Subcutaneous adipose tissue (tissue), 4 donors: Measurements from ENCODE around the gene NLGN1. TPM values are rescaled to one million over a fixed set of nuclear protein-coding genes. Genes with fewer than 3 reads are reported as not detected.

Experiments used
- total RNA-seq, 4 donors: library from RNA; depleted of rRNA; stranded (reverse); fragments of >200 nt; gene quantifications; one replicate each; pipeline ENCODE4 v1.1.0, GENCODE V29; 2016
- TF ChIP-seq, protein P1 (sequence below): fragments of 450-650 bp; IDR thresholded peaks from one replicate; pipeline ENCODE4 v1.5.1; 2016; ENCODE audit warnings: low read depth, mild to moderate bottlenecking, control low read depth, antibody characterized with exemption, moderate library complexity

NLGN1 gene
- total RNA-seq, 4 donors from 2014 or later: 5.1 to 16.5 (median 7.9) TPM

DNA sequence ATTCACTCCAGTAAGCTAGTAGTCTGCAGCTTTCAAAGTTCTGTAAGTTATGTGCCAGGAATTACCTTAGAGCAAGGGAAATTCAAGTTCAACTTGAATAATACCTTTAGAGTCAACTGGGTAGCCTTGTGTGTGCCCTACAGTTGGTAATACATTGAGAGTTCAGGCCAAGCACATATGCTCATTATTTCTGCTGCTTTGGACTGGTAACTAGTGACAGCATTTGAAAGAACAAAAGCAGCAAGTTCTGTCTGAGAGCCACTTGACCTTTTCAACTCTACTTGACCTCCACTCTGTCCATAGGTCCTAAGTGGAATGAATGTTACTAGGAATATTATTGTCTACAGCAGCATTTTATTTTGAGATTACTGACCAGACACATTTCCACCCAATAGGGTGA, 723.5 kb downstream of the NLGN1 start:
- TF ChIP-seq, protein P1, sequence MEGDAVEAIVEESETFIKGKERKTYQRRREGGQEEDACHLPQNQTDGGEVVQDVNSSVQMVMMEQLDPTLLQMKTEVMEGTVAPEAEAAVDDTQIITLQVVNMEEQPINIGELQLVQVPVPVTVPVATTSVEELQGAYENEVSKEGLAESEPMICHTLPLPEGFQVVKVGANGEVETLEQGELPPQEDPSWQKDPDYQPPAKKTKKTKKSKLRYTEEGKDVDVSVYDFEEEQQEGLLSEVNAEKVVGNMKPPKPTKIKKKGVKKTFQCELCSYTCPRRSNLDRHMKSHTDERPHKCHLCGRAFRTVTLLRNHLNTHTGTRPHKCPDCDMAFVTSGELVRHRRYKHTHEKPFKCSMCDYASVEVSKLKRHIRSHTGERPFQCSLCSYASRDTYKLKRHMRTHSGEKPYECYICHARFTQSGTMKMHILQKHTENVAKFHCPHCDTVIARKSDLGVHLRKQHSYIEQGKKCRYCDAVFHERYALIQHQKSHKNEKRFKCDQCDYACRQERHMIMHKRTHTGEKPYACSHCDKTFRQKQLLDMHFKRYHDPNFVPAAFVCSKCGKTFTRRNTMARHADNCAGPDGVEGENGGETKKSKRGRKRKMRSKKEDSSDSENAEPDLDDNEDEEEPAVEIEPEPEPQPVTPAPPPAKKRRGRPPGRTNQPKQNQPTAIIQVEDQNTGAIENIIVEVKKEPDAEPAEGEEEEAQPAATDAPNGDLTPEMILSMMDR: no peak

DNA sequence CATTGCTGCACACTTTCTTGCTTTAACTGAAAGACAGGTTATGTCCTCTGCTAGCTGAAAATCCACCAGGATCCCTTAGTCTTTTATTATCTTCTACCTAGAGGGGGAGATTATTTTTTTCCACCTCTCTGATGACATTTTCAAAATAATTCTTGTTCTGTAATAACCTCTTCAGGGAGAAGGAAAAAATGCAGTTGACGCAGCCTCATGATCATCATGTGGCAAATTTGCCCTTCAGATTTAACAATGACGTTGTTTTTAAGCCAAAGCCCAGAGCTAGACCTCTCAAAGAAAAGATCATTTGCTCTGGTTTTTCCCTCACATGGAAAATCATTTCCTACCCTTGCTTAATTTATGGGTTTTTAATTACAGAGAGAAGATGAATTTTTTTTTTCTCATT, 724.9 kb downstream of the NLGN1 start:
- TF ChIP-seq, protein P1: no peak

DNA sequence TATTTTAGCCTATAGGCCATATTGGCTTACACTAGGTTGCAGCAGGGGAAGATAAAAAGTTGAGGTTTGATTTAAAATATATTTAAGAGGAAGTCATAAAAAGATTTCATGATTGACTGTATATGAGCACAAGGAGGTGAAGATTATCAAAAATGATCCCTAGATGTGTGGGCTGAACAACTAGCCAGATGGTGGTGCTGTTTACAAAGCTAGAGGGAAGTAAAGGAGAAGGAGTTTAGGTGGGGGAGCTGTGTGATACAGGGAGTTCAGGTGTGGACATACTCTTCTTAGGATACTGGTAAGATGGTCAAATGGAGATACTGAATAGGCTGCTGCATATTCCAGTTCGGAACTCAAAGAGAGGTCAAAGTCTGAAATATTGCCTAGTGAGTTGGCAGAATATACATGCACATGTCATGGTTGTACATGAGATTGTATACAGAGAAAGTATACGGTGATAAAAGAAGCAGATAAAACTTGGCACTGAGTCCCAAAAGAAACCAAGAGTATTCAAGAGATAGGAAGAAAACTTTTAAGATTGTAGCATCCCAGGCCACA, 727.8 kb downstream of the NLGN1 start:
- TF ChIP-seq, protein P1: no peak

DNA sequence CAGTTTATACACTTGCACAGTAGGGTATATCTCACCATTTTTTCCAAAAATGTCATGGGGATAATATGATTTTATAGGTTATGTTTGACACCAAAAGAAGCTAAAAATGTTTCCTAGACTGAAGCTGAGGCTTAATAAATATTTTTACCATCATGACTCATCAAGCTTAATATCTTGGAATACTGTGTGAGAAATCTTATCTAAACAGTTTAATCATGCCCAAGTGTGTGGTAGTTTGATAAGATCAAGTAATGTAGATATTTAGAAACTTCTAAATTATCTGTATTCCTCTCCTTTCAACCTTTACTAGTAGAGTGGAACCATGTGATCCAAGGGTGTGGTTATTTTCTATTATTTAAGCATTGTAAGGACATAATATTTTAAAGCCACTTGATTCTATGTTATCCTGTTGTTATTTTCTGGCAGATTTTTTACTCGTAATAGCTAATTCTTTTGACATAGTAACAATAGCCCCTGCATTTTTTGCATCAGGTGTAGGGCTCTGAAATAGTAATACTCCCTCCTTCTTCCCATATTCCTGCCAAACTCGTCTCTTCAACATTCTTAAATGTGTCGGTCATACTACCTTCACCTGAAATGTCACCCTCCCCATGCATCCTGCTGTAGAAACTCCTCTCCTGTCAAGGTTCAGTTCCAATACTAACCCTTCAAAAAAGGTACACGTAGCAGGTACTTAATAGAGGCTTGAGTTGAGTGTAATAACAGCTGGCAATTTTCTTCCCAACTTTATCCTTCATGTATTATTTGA, 729.6 kb downstream of the NLGN1 start:
- TF ChIP-seq, protein P1: no peak

DNA sequence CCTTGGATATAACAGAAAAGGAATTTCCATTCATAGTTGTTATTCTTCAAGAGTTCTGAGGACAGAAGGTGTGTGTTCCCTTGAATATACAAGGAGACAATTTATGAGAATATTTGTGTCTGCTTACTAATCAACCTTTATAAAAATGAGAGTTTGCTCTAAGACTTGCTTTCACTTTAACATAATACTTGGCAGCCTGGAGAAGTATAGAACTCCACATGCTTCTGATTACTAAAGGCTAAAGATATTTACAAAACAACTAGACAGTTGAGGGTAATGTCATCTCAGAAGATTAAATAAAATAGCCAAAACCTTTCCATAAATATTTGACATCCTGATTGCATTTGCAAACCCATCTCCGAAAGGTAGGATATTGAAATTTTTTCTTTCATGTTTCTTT, 734.5 kb downstream of the NLGN1 start:
- TF ChIP-seq, protein P1: no peak

DNA sequence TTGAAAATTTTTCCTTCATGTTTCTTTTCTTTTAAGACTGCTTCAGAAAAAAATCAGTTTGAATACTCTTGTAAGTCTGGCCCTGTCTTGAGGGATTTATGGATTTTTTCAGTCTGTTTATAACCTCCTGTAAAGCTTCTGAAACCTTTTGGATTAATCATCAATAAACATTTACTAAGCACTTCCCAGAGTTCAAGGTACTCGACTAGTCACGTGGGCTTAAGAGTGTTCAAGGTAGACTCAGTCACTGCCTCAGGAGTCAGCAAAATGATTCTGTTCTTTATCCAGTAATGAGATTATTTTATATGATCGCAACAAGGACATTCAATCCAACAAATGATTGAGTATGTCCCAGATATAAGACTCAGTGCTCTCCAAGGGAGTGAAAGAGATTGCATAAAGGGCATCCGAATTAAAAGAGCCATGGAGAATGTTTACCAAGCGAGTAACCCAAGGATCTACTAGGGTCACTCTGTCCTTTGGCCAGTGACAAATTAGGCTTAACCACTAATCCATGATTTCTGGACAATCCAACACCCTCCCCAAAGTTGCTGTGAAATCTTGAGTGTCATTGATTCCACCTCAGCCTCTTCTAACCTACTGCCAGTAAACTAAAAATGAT, 735.0 kb downstream of the NLGN1 start:
- TF ChIP-seq, protein P1: no peak

DNA sequence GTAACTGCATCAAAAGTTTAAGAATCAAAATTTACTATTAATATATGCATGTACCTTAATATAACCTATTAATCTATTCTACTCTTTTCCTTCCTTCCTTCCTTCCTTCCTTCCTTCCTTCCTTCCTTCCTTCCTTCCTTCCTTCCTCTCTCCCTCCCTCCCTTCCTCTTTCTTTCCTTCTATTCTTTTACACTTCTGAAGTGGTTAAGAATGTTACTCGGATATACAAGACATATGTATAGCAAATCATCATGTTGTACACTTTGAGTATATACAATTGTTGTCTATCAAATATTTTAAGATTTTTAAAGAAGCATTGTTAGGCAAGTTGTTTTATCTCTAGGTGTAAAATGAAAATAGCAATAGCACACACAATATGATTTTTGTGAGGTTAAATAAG, 748.5 kb downstream of the NLGN1 start:
- TF ChIP-seq, protein P1: no peak
